Upper lobe of left lung (tissue), 6 donors: ENCODE data around the gene RIN3. TPM values are rescaled to one million over a fixed set of nuclear protein-coding genes. Genes with fewer than 3 reads are reported as not detected.

Experiments used
- ATAC-seq, 2 donors: fragments of 200-7000 bp; cut with Tn5 transposase; one replicate each; pipeline ENCODE4 v1.9.1; 2022; ENCODE audit warnings: mild to moderate bottlenecking in 2 of 2, moderate library complexity in 2 of 2; ENCODE audit not compliant: low FRiP score in 2 of 2
- DNase-seq, 2 donors: peaks; one replicate each; pipeline ENCODE4 v3.0.0-alpha.2; 2019 to 2020
- H3K27ac ChIP-seq, 4 donors: fragments of 200-600 bp; sonication (generic); one replicate each; pipeline ENCODE4 v1.5.1; 2016 to 2019
- H3K27me3 ChIP-seq, 4 donors: fragments of 200-600 bp; sonication (generic); one replicate each; pipeline ENCODE4 v1.5.1; 2017 to 2019
- H3K36me3 ChIP-seq, 4 donors: fragments of 200-600 bp; sonication (generic); one replicate each; pipeline ENCODE4 v1.5.1; 2016 to 2019
- H3K4me1 ChIP-seq, 4 donors: fragments of 200-600 bp; sonication (generic); one replicate each; pipeline ENCODE4 v1.5.1; 2018 to 2019
- H3K4me3 ChIP-seq, 4 donors: fragments of 200-600 bp; sonication (generic); one replicate each; pipeline ENCODE4 v1.5.1; 2017 to 2019; ENCODE audit warnings: mild to moderate bottlenecking in 2 of 4, moderate library complexity in 1 of 4
- H3K9me3 ChIP-seq, 4 donors: fragments of 200-600 bp; sonication (generic); one replicate each; pipeline ENCODE4 v1.5.1; 2018 to 2019
- CTCF ChIP-seq, 6 experiments: fragments of 450-650 bp in 4 of 6; fragments of 200-600 bp in 2 of 6; sonication (generic) in 2 of 6; IDR thresholded peaks; one replicate each; pipeline ENCODE4 v1.5.1; 2016 to 2019; ENCODE audit warnings: antibody characterized with exemption in 6 of 6
- EP300 ChIP-seq, 4 donors: sonication (generic); formaldehyde crosslinking; IDR thresholded peaks; one replicate each; pipeline ENCODE4 v1.5.1; 2017; ENCODE audit warnings: antibody characterized with exemption in 4 of 4, control low read depth in 2 of 4
- POLR2A ChIP-seq, 4 donors: fragments of 450-650 bp; IDR thresholded peaks; one replicate each; pipeline ENCODE4 v1.5.1; 2016 to 2017; ENCODE audit warnings: antibody characterized with exemption in 4 of 4, mild to moderate bottlenecking in 2 of 4
- POLR2AphosphoS5 ChIP-seq, 2 donors: sonication (generic); formaldehyde crosslinking; IDR thresholded peaks; one replicate each; pipeline ENCODE4 v1.5.1; 2017; ENCODE audit warnings: antibody characterized with exemption in 2 of 2
- WGBS, 2 donors: methylation state at CpG; one replicate each; pipeline ENCODE4 v1.1.5; 2017 to 2018; 5-methylcytosine and 5-hydroxymethylcytosine counted together
- total RNA-seq, 6 donors: library from RNA; depleted of rRNA in 4 of 6; stranded (reverse); fragments of >200 nt in 4 of 6; gene quantifications; one replicate each; pipeline versions ENCODE4 v1.1.0 to v1.2.1, GENCODE V29; 2016 to 2021
- donor health status: DM: no; HTN: no; CAD: no; lungs with moderate emphysema.
- donor health status: DM: no; HTN: yes; CAD: no; lungs with severe emphysema.

The RIN3 gene
- total RNA-seq, 6 donors from 2014 or later: 19.0 to 88.0 (median 59.7) TPM

- Histone ChIP-seq H3K4me3 (no peak overlapping the region), H3K36me3 (peaks cover 7 to 24% (median 15%) of the 10 kb centered on the region in 4 donors), H3K4me1 (peaks cover 21 to 56% (median 33%) of the 10 kb centered on the region in 4 donors), H3K27me3 (no peaks in the 10 kb centered on the region), H3K9me3 (no peaks in the 10 kb centered on the region), H3K27ac (peak overlapping the region in 1 of 4 donors; percentile 44)
- ATAC-seq (no peak), DNase-seq (no peak)
- WGBS, 2 donors: 53 to 54% methylated on average over 10 of the region's 10 CpGs
- TF ChIP-seq POLR2AphosphoS5 (IDR thresholded peaks at IDR 0.05) (no peak), CTCF (IDR thresholded peaks at IDR 0.05) (no peak), EP300 (IDR thresholded peaks at IDR 0.05) (no peak), POLR2A (IDR thresholded peaks at IDR 0.05) (no peak)
Observed at GRCh38 chr14:92553438-92553837, 39.9 kb downstream of the RIN3 start.

- Histone ChIP-seq H3K9me3 (no peaks in the 10 kb centered on the region), H3K27me3 (no peaks in the 10 kb centered on the region), H3K4me1 (peaks cover 13 to 41% (median 18%) of the 10 kb centered on the region in 4 donors), H3K27ac (no peak overlapping the region), H3K4me3 (no peak overlapping the region), H3K36me3 (peaks cover 7 to 34% (median 20%) of the 10 kb centered on the region in 4 donors)
- 47 to 70% methylated on average over 11 to 13 of the region's 13 CpGs for WGBS, 2 donors
- ATAC-seq (no peak), DNase-seq (peak in 1 of 2 donors; percentile 54)
- no peak for TF ChIP-seq POLR2A (IDR thresholded peaks at IDR 0.05)
- TF ChIP-seq EP300 (IDR thresholded peaks at IDR 0.05): no peak
- TF ChIP-seq CTCF (IDR thresholded peaks at IDR 0.05): no peak
- TF ChIP-seq POLR2AphosphoS5 (IDR thresholded peaks at IDR 0.05): no peak
Observed at GRCh38 chr14:92555465-92556111, 42.0 kb downstream of the RIN3 start.

GRCh38 chr14:92556255-92556741 is 42.7 kb downstream of the RIN3 start:
- 81 to 82% methylated on average over 4 of the region's 4 CpGs for WGBS, 2 donors

GRCh38 chr14:92556863-92557543 is 43.4 kb downstream of the RIN3 start:
- no peaks in the 10 kb centered on the region for H3K9me3 ChIP-seq
- no peak for TF ChIP-seq CTCF (IDR thresholded peaks at IDR 0.05)
- H3K4me1 ChIP-seq: peaks cover 12 to 28% (median 16%) of the 10 kb centered on the region in 4 donors
- ATAC-seq: no peak
- no peak for DNase-seq
- WGBS, 2 donors: 91 to 97% methylated on average over 15 to 16 of the region's 16 CpGs
- H3K27ac ChIP-seq: no peak overlapping the region
- no peaks in the 10 kb centered on the region for H3K27me3 ChIP-seq
- peaks cover 7 to 35% (median 20%) of the 10 kb centered on the region in 4 donors for H3K36me3 ChIP-seq
- H3K4me3 ChIP-seq: no peak overlapping the region

More at GRCh38 chr14:92556255-92556741, 42.7 kb downstream of the RIN3 start:
- Histone ChIP-seq H3K27me3 (no peaks in the 10 kb centered on the region), H3K9me3 (no peaks in the 10 kb centered on the region), H3K36me3 (peaks cover 7 to 35% (median 20%) of the 10 kb centered on the region in 4 donors), H3K27ac (no peak overlapping the region), H3K4me1 (peaks cover 13 to 34% (median 17%) of the 10 kb centered on the region in 4 donors), H3K4me3 (no peak overlapping the region)
- TF ChIP-seq POLR2AphosphoS5 (IDR thresholded peaks at IDR 0.05) (no peak), EP300 (IDR thresholded peaks at IDR 0.05) (no peak), CTCF (IDR thresholded peaks at IDR 0.05) (no peak), POLR2A (IDR thresholded peaks at IDR 0.05) (no peak)
- DNase-seq (no peak), ATAC-seq (no peak)
